Breast epithelium (tissue), 3 donors: ENCODE data around the gene SLC39A13.

Source experiments
- POLR2AphosphoS5 ChIP-seq, 3 donors: sonication (generic); formaldehyde crosslinking; IDR thresholded peaks; one replicate each; pipeline ENCODE4 v1.6.1; 2017; ENCODE audit warnings: antibody characterized with exemption in 3 of 3
- TF ChIP-seq, protein P1 (sequence below), 3 donors: fragments of 450-650 bp; IDR thresholded peaks; one replicate each; pipeline ENCODE4 v1.5.1; 2016 to 2017; ENCODE audit warnings: antibody characterized with exemption in 3 of 3, mild to moderate bottlenecking in 3 of 3, moderate library complexity in 3 of 3

DNA sequence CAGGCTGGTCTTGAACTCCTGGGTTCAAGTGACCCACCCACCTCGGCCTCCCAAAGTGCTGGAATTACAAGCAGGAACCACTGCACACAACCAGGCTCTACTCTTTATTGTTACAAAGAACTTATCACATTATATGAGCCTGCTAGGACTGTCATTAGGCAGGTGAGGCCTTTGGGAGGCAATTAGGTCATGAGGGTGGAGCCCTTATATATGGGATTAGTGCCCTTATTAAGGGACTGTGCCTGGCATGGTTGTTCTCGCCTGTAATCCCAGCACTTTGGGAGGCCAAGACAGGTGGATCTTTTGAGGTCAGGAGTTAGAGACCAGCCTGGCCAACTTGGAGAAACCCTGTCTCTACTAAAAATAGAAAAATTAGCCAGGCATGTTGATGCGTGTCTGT lies 28.3 kb downstream of the SLC39A13 start:
- TF ChIP-seq, protein P1, sequence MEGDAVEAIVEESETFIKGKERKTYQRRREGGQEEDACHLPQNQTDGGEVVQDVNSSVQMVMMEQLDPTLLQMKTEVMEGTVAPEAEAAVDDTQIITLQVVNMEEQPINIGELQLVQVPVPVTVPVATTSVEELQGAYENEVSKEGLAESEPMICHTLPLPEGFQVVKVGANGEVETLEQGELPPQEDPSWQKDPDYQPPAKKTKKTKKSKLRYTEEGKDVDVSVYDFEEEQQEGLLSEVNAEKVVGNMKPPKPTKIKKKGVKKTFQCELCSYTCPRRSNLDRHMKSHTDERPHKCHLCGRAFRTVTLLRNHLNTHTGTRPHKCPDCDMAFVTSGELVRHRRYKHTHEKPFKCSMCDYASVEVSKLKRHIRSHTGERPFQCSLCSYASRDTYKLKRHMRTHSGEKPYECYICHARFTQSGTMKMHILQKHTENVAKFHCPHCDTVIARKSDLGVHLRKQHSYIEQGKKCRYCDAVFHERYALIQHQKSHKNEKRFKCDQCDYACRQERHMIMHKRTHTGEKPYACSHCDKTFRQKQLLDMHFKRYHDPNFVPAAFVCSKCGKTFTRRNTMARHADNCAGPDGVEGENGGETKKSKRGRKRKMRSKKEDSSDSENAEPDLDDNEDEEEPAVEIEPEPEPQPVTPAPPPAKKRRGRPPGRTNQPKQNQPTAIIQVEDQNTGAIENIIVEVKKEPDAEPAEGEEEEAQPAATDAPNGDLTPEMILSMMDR (IDR thresholded peaks at IDR 0.05) = no peak
- TF ChIP-seq POLR2AphosphoS5 (IDR thresholded peaks at IDR 0.05) = no peak
